H1 (cell line): ENCODE measurements around the gene COMMD1. TPM values are rescaled to one million over a fixed set of nuclear protein-coding genes. Genes with fewer than 3 reads are reported as not detected.

ENCODE experiments used
- CTCF ChIA-PET: fragments of 300-600 bp; sonication (Branson Sonifier 250); formaldehyde crosslinking; loops from one replicate; lab custom pipeline; 2021; ENCODE audit not compliant: partially characterized antibody; lab: Charles Lee
- POLR2A ChIA-PET: fragments of 300-600 bp; sonication (Branson Sonifier 250); formaldehyde crosslinking; loops from one replicate; lab custom pipeline; 2021; ENCODE audit warnings: inconsistent platforms; ENCODE audit not compliant: partially characterized antibody; lab: Charles Lee
- DNase-seq, 2 experiments: peaks; one replicate each; pipeline versions ENCODE4 v3.0.0 to v3.0.0-alpha.2; 2010 to 2022; ENCODE audit warnings: low spot score in 2 of 2, low read depth in 1 of 2, mixed read lengths in 1 of 2
- FAIRE-seq: peaks from 2 replicates; lab custom pipeline; 2011; peaks lifted over from hg19 to GRCh38; lab: Jason Lieb, UNC
- H2AFZ ChIP-seq: 2 replicates; pipeline ENCODE4 v1.8.1; 2012; ENCODE audit warnings: low read length, inconsistent platforms
- H2AK5ac ChIP-seq: 2 replicates; pipeline ENCODE4 v1.6.1; 2013; ENCODE audit warnings: low read depth, low read length
- H2BK120ac ChIP-seq: replicated peaks from 2 replicates; pipeline ENCODE3; 2013; ENCODE audit warnings: low read depth, low read length, inconsistent platforms
- H2BK12ac ChIP-seq: 2 replicates; pipeline ENCODE4 v1.6.1; 2013; ENCODE audit warnings: low read depth, low read length
- H2BK15ac ChIP-seq: 2 replicates; pipeline ENCODE4 v1.6.1; 2013; ENCODE audit warnings: low read length
- H2BK20ac ChIP-seq: 2 replicates; pipeline ENCODE4 v1.6.1; 2013; ENCODE audit warnings: low read length
- H2BK5ac ChIP-seq: 2 replicates; pipeline ENCODE4 v1.6.1; 2013; ENCODE audit warnings: low read depth, low read length
- H3K14ac ChIP-seq: 2 replicates; pipeline ENCODE4 v1.6.1; 2013; ENCODE audit warnings: inconsistent platforms; ENCODE audit not compliant: insufficient read length
- H3K18ac ChIP-seq: 2 replicates; pipeline ENCODE4 v1.6.1; 2013; ENCODE audit warnings: low read length; ENCODE audit errors: extremely low read depth
- H3K23ac ChIP-seq: 2 replicates; pipeline ENCODE4 v1.6.1; 2013; ENCODE audit warnings: inconsistent platforms; ENCODE audit not compliant: insufficient read length
- H3K23me2 ChIP-seq: 2 replicates; pipeline ENCODE4 v1.6.1; 2013; ENCODE audit warnings: low read depth, low read length
- H3K27ac ChIP-seq: 2 replicates; pipeline ENCODE4 v1.6.1; 2011; ENCODE audit warnings: low read depth, low read length, inconsistent platforms
- H3K27me3 ChIP-seq, 4 experiments: replicated peaks in 1 of 4; 1 replicate in 1 of 4; 2 replicates in 3 of 4; pipeline versions ENCODE4 v1.6.1 to v1.8.1; 2011 to 2013; ENCODE audit warnings: low read length in 3 of 4, mild to moderate bottlenecking in 3 of 4, inconsistent platforms in 2 of 4, mixed read lengths in 2 of 4, moderate library complexity in 1 of 4; ENCODE audit not compliant: control insufficient read depth in 3 of 4, insufficient read depth in 3 of 4; ENCODE audit errors: extremely low read depth in 1 of 4
- H3K36me3 ChIP-seq, 4 experiments: 2 replicates each; pipeline versions ENCODE4 v1.6.1 to v1.8.1; 2011 to 2013; ENCODE audit warnings: mild to moderate bottlenecking in 4 of 4, low read length in 3 of 4, moderate library complexity in 2 of 4, control low read depth in 1 of 4, inconsistent platforms in 1 of 4; ENCODE audit not compliant: insufficient read depth in 4 of 4, control insufficient read depth in 2 of 4
- H3K4ac ChIP-seq: replicated peaks from 2 replicates; pipeline ENCODE3; 2013; ENCODE audit warnings: low read length, low read depth, mixed read lengths, inconsistent platforms; ENCODE audit not compliant: insufficient read length
- H3K4me1 ChIP-seq, 4 experiments: replicated peaks in 1 of 4; 1 replicate in 1 of 4; 2 replicates in 3 of 4; pipeline versions ENCODE4 v1.6.1 to v1.8.1; 2011 to 2013; ENCODE audit warnings: low read length in 3 of 4, inconsistent platforms in 2 of 4, mixed read lengths in 1 of 4; ENCODE audit not compliant: insufficient read depth in 4 of 4, control insufficient read depth in 3 of 4
- H3K4me2 ChIP-seq, 2 experiments: 2 replicates each; pipeline versions ENCODE4 v1.6.1 to v1.8.1; 2011 to 2013; ENCODE audit warnings: low read depth in 2 of 2, low read length in 2 of 2, control low read depth in 1 of 2, inconsistent platforms in 1 of 2, mild to moderate bottlenecking in 1 of 2; ENCODE audit not compliant: insufficient read depth in 1 of 2
- H3K4me3 ChIP-seq, 4 experiments: fragments of 200-600, 300-600 bp in 1 of 4; sonication (generic), shearing (Covaris generic), sonication (Bioruptor Twin) in 1 of 4; 2 replicates each; pipeline versions ENCODE4 v1.5.1 to v1.8.1; 2011 to 2016; ENCODE audit warnings: low read length in 4 of 4, low read depth in 3 of 4, control low read depth in 2 of 4, inconsistent platforms in 2 of 4, mild to moderate bottlenecking in 2 of 4, mixed read lengths in 1 of 4, moderate library complexity in 1 of 4; ENCODE audit not compliant: insufficient read depth in 2 of 4; ENCODE audit errors: extremely low read depth in 1 of 4
- H3K56ac ChIP-seq: replicated peaks from 2 replicates; pipeline ENCODE3; 2013; ENCODE audit warnings: low read depth, mild to moderate bottlenecking, mixed read lengths, low read length, inconsistent platforms; ENCODE audit not compliant: insufficient read length
- H3K79me1 ChIP-seq: 2 replicates; pipeline ENCODE4 v1.6.1; 2013; ENCODE audit warnings: low read depth, low read length, control low read depth
- H3K79me2 ChIP-seq, 2 experiments: 2 replicates each; pipeline versions ENCODE4 v1.6.1 to v1.8.1; 2012 to 2013; ENCODE audit warnings: low read length in 2 of 2, mild to moderate bottlenecking in 2 of 2, inconsistent platforms in 1 of 2; ENCODE audit not compliant: insufficient read depth in 2 of 2, control insufficient read depth in 1 of 2
- H3K9ac ChIP-seq, 4 experiments: replicated peaks in 1 of 4; 1 replicate in 1 of 4; 2 replicates in 3 of 4; pipeline versions ENCODE4 v1.6.1 to v1.8.1; 2011 to 2013; ENCODE audit warnings: low read depth in 3 of 4, low read length in 3 of 4, control low read depth in 2 of 4, mild to moderate bottlenecking in 2 of 4, moderate library complexity in 2 of 4, inconsistent platforms in 1 of 4; ENCODE audit errors: extremely low read depth in 1 of 4
- H3K9me3 ChIP-seq, 2 experiments: 2 replicates each; pipeline versions ENCODE4 v1.6.1 to v1.8.1; 2012 to 2013; ENCODE audit warnings: mild to moderate bottlenecking in 2 of 2, moderate library complexity in 2 of 2, control low read depth in 1 of 2, inconsistent platforms in 1 of 2, low read depth in 1 of 2, low read length in 1 of 2, mixed read lengths in 1 of 2; ENCODE audit not compliant: insufficient read depth in 2 of 2
- H4K20me1 ChIP-seq, 2 experiments: replicated peaks in 1 of 2; 2 replicates each; pipeline versions ENCODE3 to v1.8.1; 2011 to 2013; ENCODE audit warnings: inconsistent platforms in 2 of 2, low read length in 2 of 2, mild to moderate bottlenecking in 1 of 2; ENCODE audit not compliant: insufficient read depth in 2 of 2, control insufficient read depth in 1 of 2
- H4K5ac ChIP-seq: 2 replicates; pipeline ENCODE4 v1.6.1; 2013; ENCODE audit warnings: low read length, low read depth, mixed read lengths, inconsistent platforms; ENCODE audit not compliant: insufficient read length
- H4K8ac ChIP-seq: 2 replicates; pipeline ENCODE4 v1.8.0; 2013; ENCODE audit warnings: mild to moderate bottlenecking, moderate library complexity, low read length, inconsistent platforms; ENCODE audit not compliant: insufficient read depth; ENCODE audit errors: extremely low read depth
- H4K91ac ChIP-seq: replicated peaks from 2 replicates; pipeline ENCODE3; 2013; ENCODE audit warnings: low read length, mixed read lengths, inconsistent platforms; ENCODE audit not compliant: insufficient read length
- KDM1A ChIP-seq: fragments of 200-600, 300-600 bp; sonication (generic); IDR thresholded peaks from 2 replicates; pipeline ENCODE4 v1.7.1; 2016; ENCODE audit warnings: mild to moderate bottlenecking, low read length, borderline replicate concordance
- WGBS, 2 experiments: shearing (Covaris generic) in 1 of 2; methylation state at CpG; one replicate each; pipeline versions ENCODE4 v1.1.6 to v1.1.7; 2013 to 2015; ENCODE audit warnings: low lambda C conversion rate in 2 of 2, mixed read lengths in 2 of 2, inconsistent platforms in 1 of 2, low coverage in 1 of 2, missing lambda C conversion rate in 1 of 2; ENCODE audit not compliant: insufficient replicate concordance in 2 of 2, insufficient coverage in 1 of 2, insufficient read length in 1 of 2; ENCODE audit errors: extremely low coverage in 1 of 2, missing lambda C conversion rate in 1 of 2; 5-methylcytosine and 5-hydroxymethylcytosine counted together
- polyA plus RNA-seq, 7 experiments: library from polyadenylated mRNA; depleted of rRNA in 3 of 7; stranded (reverse) in 5 of 7; unstranded in 2 of 7; fragments of >200 nt in 5 of 7; fragments of 200-250 nt in 2 of 7; gene quantifications; 1 replicate in 5 of 7; 2 replicates in 1 of 7; 4 replicates in 1 of 7; pipeline versions ENCODE4 v1.2.1 to v1.2.3, GENCODE V29; 2011 to 2013; ENCODE audit warnings: missing spikeins in 2 of 7, mixed read lengths in 2 of 7
- total RNA-seq: library from RNA; stranded (reverse); fragmentation: NEBNext Ultra II Directional; extraction: Animal tissue kit (Norgen Biotek cat#: 25700); gene quantifications from 2 replicates; pipeline ENCODE4 v1.2.1, GENCODE V29; 2021
- TF ChIP-seq, protein P1 (sequence below), 3 experiments: IDR thresholded peaks; 1 replicate in 2 of 3; 2 replicates in 1 of 3; pipeline versions ENCODE4 v1.5.1 to v1.6.1; 2011; ENCODE audit warnings: low read length in 3 of 3, mild to moderate bottlenecking in 3 of 3, inconsistent platforms in 2 of 3, low read depth in 1 of 3, moderate library complexity in 1 of 3; ENCODE audit not compliant: insufficient read depth in 1 of 3; ENCODE audit errors: control extremely low read depth in 1 of 3

The COMMD1 gene
- total and polyA plus RNA-seq, 2 of the 8 experiments (the other 6 are each of a cell fraction or from before 2014, with no cell fraction given) = 23.5 to 28.3 TPM

- DNase-seq (peak in 1 of 2 experiments; percentile 28), FAIRE-seq (peak; percentile 19)
- Histone ChIP-seq H3K27ac (no peak overlapping the region), H3K79me1 (no peaks in the 10 kb centered on the region), H2BK20ac (no peak overlapping the region), H3K4ac (no peak overlapping the region), H3K4me1 (no peaks in the 10 kb centered on the region; a peak in 1 of 7 replicates), H3K79me2 (no peaks in the 10 kb centered on the region), H2BK12ac (no peak overlapping the region), H3K4me2 (no peak overlapping the region), H3K23ac (no peak overlapping the region), H3K9ac (no peak overlapping the region), H3K56ac (no peak overlapping the region), H3K4me3 (no peak overlapping the region), H3K23me2 (no peaks in the 10 kb centered on the region), H4K8ac (no peak overlapping the region), H4K20me1 (no peaks in the 10 kb centered on the region), H2BK120ac (no peak overlapping the region), H2AK5ac (no peak overlapping the region; the same call in 1 of the 2 replicates), H4K5ac (no peak overlapping the region), H2BK5ac (no peak overlapping the region), H3K14ac (no peak overlapping the region), H2BK15ac (no peak overlapping the region), H2AFZ (no peak overlapping the region), H3K9me3 (0 out of 4 replicates have a peak, but pooled peaks cover 3 to 5% of the 10 kb centered on the region in 2 experiments), H3K36me3 (no peaks in the 10 kb centered on the region; a peak in 1 of 8 replicates), H3K27me3 (no peaks in the 10 kb centered on the region), H4K91ac (no peak overlapping the region), H3K18ac (no peak overlapping the region)
- ChIA-PET CTCF (interaction anchor here (0.7 kb wide), 1 partner anchor 21 kb away, joined by 3 read pairs; no protein-coding TSS in a partner anchor), POLR2A (interaction anchor here (0.6 kb wide), 1 partner anchor 33 kb away, joined by 3 read pairs; no protein-coding TSS in a partner anchor)
- TF ChIP-seq KDM1A = 0 out of 2 replicates have a peak, but pooled peaks have one; percentile 21
- TF ChIP-seq, protein P1, sequence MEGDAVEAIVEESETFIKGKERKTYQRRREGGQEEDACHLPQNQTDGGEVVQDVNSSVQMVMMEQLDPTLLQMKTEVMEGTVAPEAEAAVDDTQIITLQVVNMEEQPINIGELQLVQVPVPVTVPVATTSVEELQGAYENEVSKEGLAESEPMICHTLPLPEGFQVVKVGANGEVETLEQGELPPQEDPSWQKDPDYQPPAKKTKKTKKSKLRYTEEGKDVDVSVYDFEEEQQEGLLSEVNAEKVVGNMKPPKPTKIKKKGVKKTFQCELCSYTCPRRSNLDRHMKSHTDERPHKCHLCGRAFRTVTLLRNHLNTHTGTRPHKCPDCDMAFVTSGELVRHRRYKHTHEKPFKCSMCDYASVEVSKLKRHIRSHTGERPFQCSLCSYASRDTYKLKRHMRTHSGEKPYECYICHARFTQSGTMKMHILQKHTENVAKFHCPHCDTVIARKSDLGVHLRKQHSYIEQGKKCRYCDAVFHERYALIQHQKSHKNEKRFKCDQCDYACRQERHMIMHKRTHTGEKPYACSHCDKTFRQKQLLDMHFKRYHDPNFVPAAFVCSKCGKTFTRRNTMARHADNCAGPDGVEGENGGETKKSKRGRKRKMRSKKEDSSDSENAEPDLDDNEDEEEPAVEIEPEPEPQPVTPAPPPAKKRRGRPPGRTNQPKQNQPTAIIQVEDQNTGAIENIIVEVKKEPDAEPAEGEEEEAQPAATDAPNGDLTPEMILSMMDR (IDR thresholded peaks at IDR 0.05; ENCODE audit: control extremely low read depth in 1 of 3, insufficient read depth in 1 of 3, low read depth in 1 of 3, low read length in 3 of 3) = no peak
- WGBS, 2 experiments = 90% methylated on average over 5 of the region's 5 CpGs; no CpG with 5 or more reads in 1 of the 2 experiments
Observed at GRCh38 chr2:61948661-61949457, 43.4 kb downstream of the COMMD1 start.
